ENCODE results near the gene PPP1R1C.

DNA sequence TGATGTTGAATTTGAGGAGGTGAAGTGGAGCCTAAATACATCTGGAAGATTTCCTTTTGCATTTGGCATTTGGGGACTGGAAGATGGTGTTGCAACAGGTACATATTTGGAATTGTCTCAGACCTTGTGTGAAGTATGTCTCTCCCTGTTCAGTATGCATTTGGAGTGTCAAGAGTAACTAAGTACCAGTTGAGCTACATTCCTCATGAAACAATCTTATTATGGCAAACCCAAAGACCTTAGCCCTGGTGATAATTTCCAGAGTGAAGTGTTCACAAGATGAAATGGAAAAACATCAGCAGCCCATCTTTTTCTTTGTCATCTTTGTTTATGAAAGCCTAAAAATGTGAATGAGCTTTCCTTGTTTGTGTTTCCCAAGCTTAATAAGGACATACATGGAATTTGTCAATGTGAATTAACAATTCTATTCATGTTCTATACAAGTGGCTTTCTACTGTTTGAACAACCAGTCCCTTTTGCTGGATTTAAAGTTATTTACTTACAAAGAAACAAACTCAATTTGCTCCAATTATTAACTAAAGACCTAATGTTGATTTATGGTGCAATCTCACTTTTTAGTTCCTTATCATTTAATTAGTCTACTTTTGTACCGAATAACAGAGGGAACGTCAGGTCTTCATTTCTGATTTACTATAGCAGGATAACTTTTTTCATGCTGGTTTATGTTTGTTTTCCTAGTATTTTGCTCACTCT is 42.1 kb upstream of the PPP1R1C start:
- TF ChIP-seq, protein P1, sequence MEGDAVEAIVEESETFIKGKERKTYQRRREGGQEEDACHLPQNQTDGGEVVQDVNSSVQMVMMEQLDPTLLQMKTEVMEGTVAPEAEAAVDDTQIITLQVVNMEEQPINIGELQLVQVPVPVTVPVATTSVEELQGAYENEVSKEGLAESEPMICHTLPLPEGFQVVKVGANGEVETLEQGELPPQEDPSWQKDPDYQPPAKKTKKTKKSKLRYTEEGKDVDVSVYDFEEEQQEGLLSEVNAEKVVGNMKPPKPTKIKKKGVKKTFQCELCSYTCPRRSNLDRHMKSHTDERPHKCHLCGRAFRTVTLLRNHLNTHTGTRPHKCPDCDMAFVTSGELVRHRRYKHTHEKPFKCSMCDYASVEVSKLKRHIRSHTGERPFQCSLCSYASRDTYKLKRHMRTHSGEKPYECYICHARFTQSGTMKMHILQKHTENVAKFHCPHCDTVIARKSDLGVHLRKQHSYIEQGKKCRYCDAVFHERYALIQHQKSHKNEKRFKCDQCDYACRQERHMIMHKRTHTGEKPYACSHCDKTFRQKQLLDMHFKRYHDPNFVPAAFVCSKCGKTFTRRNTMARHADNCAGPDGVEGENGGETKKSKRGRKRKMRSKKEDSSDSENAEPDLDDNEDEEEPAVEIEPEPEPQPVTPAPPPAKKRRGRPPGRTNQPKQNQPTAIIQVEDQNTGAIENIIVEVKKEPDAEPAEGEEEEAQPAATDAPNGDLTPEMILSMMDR (IDR thresholded peaks at IDR 0.05), result no peak
- TF ChIP-seq EZH2 (IDR thresholded peaks at IDR 0.05), result no peak
